GM12878 (cell line): Measurements from ENCODE around the gene GPT2. TPM values are rescaled to one million over a fixed set of nuclear protein-coding genes. Genes with fewer than 3 reads are reported as not detected.

ENCODE experiments used
- ATAC-seq: fragments of 200-7000 bp; cut with Tn5 transposase; 3 replicates; pipeline ENCODE4 v1.9.1; 2020; ENCODE audit warnings: mild to moderate bottlenecking, moderate library complexity
- BruUV-seq: library from RNA; stranded (reverse); fragments of 400-500 nt; replicated peaks from 2 replicates; lab custom pipeline; 2021; lab: Mats Ljungman, UMichigan
- CTCF ChIA-PET: fragments of 300-600 bp; sonication (Branson Sonifier 250); formaldehyde crosslinking; extraction: SDS; loops from one replicate; lab custom pipeline; 2021; ENCODE audit warnings: inconsistent platforms; lab: Yijun Ruan, JAX
- POLR2A ChIA-PET: fragments of 350-600 bp; formaldehyde crosslinking; extraction: SDS; loops from one replicate; lab custom pipeline; 2021; ENCODE audit warnings: inconsistent platforms; lab: Charles Lee
- RAD21 ChIA-PET: fragments of 300-600 bp; sonication (Branson Sonifier 250); formaldehyde crosslinking; loops from one replicate; lab custom pipeline; 2023; ENCODE audit warnings: antibody characterized with exemption; ENCODE audit not compliant: unreplicated experiment; lab: Charles Lee
- SMC1A ChIA-PET: fragments of 300-600 bp; sonication (Branson Sonifier 250); formaldehyde crosslinking; loops from one replicate; lab custom pipeline; 2023; ENCODE audit not compliant: unreplicated experiment, uncharacterized antibody; lab: Charles Lee
- DNase-seq: peaks from one replicate; pipeline ENCODE4 v3.0.0-alpha.2; 2011; ENCODE audit warnings: low read depth, low spot score
- FAIRE-seq: peaks from 3 replicates; lab custom pipeline; 2011; peaks lifted over from hg19 to GRCh38; lab: Jason Lieb, UNC
- H2AFZ ChIP-seq: 2 replicates; pipeline ENCODE4 v1.6.0; 2011; ENCODE audit warnings: low read depth, low read length, control low read depth; ENCODE audit not compliant: control insufficient read depth
- H3K27ac ChIP-seq: 2 replicates; pipeline ENCODE4 v1.5.1; 2011; ENCODE audit warnings: control low read depth; ENCODE audit not compliant: control insufficient read depth, insufficient read depth
- H3K27me3 ChIP-seq, 2 experiments: replicated peaks in 1 of 2; 2 replicates each; pipeline versions ENCODE4 v1.6.0 to v1.6.1; 2011; ENCODE audit warnings: low read length in 1 of 2; ENCODE audit not compliant: control insufficient read depth in 2 of 2, insufficient read depth in 2 of 2
- H3K36me3 ChIP-seq, 2 experiments: 2 replicates each; pipeline ENCODE4 v1.5.1; 2011; ENCODE audit warnings: low read length in 1 of 2; ENCODE audit not compliant: control insufficient read depth in 2 of 2, insufficient read depth in 2 of 2
- H3K4me1 ChIP-seq: 2 replicates; pipeline ENCODE4 v1.6.1; 2011; ENCODE audit warnings: mild to moderate bottlenecking, low read length, moderate library complexity, mixed read lengths; ENCODE audit not compliant: control insufficient read depth, insufficient read depth
- H3K4me2 ChIP-seq: 2 replicates; pipeline ENCODE4 v1.6.0; 2011; ENCODE audit warnings: control low read depth; ENCODE audit not compliant: control insufficient read depth, insufficient read depth
- H3K4me3 ChIP-seq: fragments of 200-600 bp; sonication (generic); 2 replicates; pipeline ENCODE4 v1.5.1; 2016
- H3K79me2 ChIP-seq: 2 replicates; pipeline ENCODE4 v1.6.0; 2011; ENCODE audit warnings: low read length; ENCODE audit not compliant: control insufficient read depth, insufficient read depth
- H3K9ac ChIP-seq: 2 replicates; pipeline ENCODE4 v1.8.0; 2011; ENCODE audit warnings: low read length, control low read depth, mixed read lengths; ENCODE audit not compliant: control insufficient read depth, insufficient read depth
- H3K9me3 ChIP-seq: replicated peaks from 3 replicates; pipeline ENCODE4 v1.5.1; 2011; ENCODE audit warnings: mild to moderate bottlenecking, low read length; ENCODE audit not compliant: control insufficient read depth, insufficient read depth
- H4K20me1 ChIP-seq: 2 replicates; pipeline ENCODE4 v1.6.0; 2011; ENCODE audit not compliant: control insufficient read depth, insufficient read depth
- ATF2 ChIP-seq: IDR thresholded peaks from 2 replicates; pipeline ENCODE4 v1.6.1; 2012; ENCODE audit warnings: low read length, inconsistent platforms
- ATF3 ChIP-seq: IDR thresholded peaks from 2 replicates; pipeline ENCODE4 v1.6.1; 2011; ENCODE audit warnings: low read depth, mild to moderate bottlenecking, low read length, moderate library complexity, borderline replicate concordance; ENCODE audit errors: extremely low read depth
- CHD4 ChIP-seq: fragments of 200-600 bp; sonication (generic); IDR thresholded peaks from 2 replicates; pipeline ENCODE4 v1.6.1; 2016; ENCODE audit warnings: mild to moderate bottlenecking
- IRF3 ChIP-seq: fragments of 450-650 bp; IDR thresholded peaks from 2 replicates; pipeline ENCODE4 v1.6.1; 2014; ENCODE audit warnings: mild to moderate bottlenecking
- RFX5 ChIP-seq: IDR thresholded peaks from 2 replicates; pipeline ENCODE4 v1.6.1; 2011; ENCODE audit warnings: low read depth, low read length, improper control_type of control experiment
- SUPT20H ChIP-seq: IDR thresholded peaks from 2 replicates; pipeline ENCODE4 v1.6.1; 2011; ENCODE audit warnings: low read depth, mild to moderate bottlenecking, low read length, moderate library complexity, borderline replicate concordance; ENCODE audit not compliant: control insufficient read depth
- TAF1 ChIP-seq: IDR thresholded peaks from 2 replicates; pipeline ENCODE4 v1.6.1; 2011; ENCODE audit warnings: mild to moderate bottlenecking, low read depth, low read length, borderline replicate concordance
- USF2 ChIP-seq: IDR thresholded peaks from 2 replicates; pipeline ENCODE4 v1.6.1; 2011; ENCODE audit warnings: low read depth, low read length, improper control_type of control experiment, borderline replicate concordance
- ZBED1 ChIP-seq: IDR thresholded peaks from 2 replicates; pipeline ENCODE4 v1.6.1; 2016; ENCODE audit warnings: borderline replicate concordance
- ZSCAN29 ChIP-seq: fragments of 450-650 bp; IDR thresholded peaks from 2 replicates; pipeline ENCODE4 v1.6.1; 2017; ENCODE audit warnings: mild to moderate bottlenecking, moderate library complexity
- WGBS: methylation state at CpG from one replicate; pipeline ENCODE4 v1.1.6; 2016; ENCODE audit warnings: low lambda C conversion rate; ENCODE audit not compliant: insufficient replicate concordance, insufficient coverage; ENCODE audit errors: missing lambda C conversion rate; 5-methylcytosine and 5-hydroxymethylcytosine counted together
- in situ Hi-C: fragments of 300-500 bp; cut with MboI; formaldehyde crosslinking; loops from 9 replicates; pipeline ENCODE4 v1.14.3; 2018; ENCODE audit warnings: mixed read lengths
- intact Hi-C: fragments of 100-400 bp; cut with micrococcal nuclease; formaldehyde crosslinking; loops from one replicate; pipeline ENCODE4 v1.14.2; 2022; ENCODE audit not compliant: unreplicated experiment
- polyA plus RNA-seq, 11 experiments: library from polyadenylated mRNA; depleted of rRNA in 4 of 11; unstranded in 6 of 11; stranded (reverse) in 5 of 11; fragments of >200 nt; fragmentation: Nextera tagmentation in 4 of 11; fragmentation: Illumina TruSeq in 1 of 11; extraction: Ambion mirVana in 4 of 11; extraction: Trizol in 1 of 11; gene quantifications; 1 replicate in 1 of 11; 2 replicates in 10 of 11; pipeline versions ENCODE4 v1.2.1 to v1.2.3, GENCODE V29; 2011 to 2016; ENCODE audit warnings: inconsistent platforms in 2 of 11, missing spikeins in 2 of 11, low read depth in 1 of 11
- total RNA-seq, 4 experiments: library from RNA; depleted of rRNA in 3 of 4; stranded (reverse); fragments of >200 nt in 3 of 4; fragmentation: Illumina TruSeq in 1 of 4; extraction: Trizol in 1 of 4; gene quantifications; 2 replicates each; pipeline versions ENCODE4 v1.2.1 to v1.2.3, GENCODE V29; 2013 to 2021
- TF ChIP-seq, protein P1 (sequence below): fragments of 450-650 bp; IDR thresholded peaks from 2 replicates; pipeline ENCODE4 v1.6.1; 2017; ENCODE audit warnings: mild to moderate bottlenecking, moderate library complexity

The GPT2 gene
- total and polyA plus RNA-seq, 10 of the 15 experiments (the other 5 are each of a cell fraction or from before 2014, with no cell fraction given) = 0.45 to 9.9 (median 4.3) TPM

DNA sequence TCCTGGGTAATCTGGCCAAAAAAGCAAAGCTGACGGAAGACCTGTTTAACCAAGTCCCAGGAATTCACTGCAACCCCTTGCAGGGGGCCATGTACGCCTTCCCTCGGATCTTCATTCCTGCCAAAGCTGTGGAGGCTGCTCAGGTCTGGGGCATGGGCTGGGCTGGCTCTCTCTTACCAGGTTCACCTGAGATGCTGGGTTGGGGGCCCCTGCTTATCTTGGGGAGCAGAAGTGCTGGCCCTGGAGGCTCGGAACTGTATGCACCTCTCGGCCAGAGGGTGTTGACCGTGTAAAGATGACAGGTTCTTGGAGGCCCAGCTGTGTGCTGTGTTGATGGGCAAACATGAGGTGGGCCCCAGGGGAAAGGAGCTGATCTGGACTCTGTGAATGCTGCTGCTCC, 40.2 kb downstream of the GPT2 start (continued):
- TF ChIP-seq, protein P1, sequence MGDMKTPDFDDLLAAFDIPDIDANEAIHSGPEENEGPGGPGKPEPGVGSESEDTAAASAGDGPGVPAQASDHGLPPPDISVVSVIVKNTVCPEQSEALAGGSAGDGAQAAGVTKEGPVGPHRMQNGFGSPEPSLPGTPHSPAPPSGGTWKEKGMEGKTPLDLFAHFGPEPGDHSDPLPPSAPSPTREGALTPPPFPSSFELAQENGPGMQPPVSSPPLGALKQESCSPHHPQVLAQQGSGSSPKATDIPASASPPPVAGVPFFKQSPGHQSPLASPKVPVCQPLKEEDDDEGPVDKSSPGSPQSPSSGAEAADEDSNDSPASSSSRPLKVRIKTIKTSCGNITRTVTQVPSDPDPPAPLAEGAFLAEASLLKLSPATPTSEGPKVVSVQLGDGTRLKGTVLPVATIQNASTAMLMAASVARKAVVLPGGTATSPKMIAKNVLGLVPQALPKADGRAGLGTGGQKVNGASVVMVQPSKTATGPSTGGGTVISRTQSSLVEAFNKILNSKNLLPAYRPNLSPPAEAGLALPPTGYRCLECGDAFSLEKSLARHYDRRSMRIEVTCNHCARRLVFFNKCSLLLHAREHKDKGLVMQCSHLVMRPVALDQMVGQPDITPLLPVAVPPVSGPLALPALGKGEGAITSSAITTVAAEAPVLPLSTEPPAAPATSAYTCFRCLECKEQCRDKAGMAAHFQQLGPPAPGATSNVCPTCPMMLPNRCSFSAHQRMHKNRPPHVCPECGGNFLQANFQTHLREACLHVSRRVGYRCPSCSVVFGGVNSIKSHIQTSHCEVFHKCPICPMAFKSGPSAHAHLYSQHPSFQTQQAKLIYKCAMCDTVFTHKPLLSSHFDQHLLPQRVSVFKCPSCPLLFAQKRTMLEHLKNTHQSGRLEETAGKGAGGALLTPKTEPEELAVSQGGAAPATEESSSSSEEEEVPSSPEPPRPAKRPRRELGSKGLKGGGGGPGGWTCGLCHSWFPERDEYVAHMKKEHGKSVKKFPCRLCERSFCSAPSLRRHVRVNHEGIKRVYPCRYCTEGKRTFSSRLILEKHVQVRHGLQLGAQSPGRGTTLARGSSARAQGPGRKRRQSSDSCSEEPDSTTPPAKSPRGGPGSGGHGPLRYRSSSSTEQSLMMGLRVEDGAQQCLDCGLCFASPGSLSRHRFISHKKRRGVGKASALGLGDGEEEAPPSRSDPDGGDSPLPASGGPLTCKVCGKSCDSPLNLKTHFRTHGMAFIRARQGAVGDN = no peak
- TF ChIP-seq SUPT20H (no peak), TAF1 (no peak), ATF3 (no peak)

DNA sequence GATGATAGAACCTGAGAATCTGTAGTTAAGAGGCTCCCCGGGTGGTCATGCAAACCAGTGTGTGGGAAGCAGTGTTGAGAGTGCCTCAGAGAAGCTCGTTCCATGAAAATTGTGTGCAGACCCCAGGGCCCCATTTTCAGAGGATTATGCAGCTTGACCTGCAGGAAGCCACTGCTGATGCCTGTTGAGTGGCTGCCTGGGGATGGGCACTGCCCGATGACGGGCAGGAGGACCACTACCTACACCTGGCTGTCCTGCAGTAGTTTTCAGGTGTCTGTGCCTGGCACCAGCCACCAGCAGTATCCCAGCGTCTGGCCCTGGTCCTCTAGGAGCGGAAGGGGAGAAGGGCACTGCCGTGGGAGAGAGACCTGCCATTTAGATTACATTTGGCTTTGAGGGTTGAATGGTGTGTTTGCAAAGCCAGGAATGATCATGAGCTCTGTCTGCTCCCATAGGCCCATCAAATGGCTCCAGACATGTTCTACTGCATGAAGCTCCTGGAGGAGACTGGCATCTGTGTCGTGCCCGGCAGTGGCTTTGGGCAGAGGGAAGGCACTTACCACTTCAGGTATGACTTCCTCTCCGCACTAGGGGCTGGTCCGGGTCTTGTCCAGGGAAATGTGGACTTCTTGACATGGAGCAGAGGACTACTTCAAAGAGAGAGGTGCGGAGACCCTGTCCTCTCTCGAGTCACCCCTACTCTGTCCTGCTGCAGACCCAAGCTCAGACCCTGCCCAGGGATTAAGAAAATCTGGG, 42.5 kb downstream of the GPT2 start:
- POLR2A ChIA-PET = interaction anchor here (0.6 kb wide), 1 partner anchor 41 kb away, joined by 3 read pairs; no protein-coding TSS in a partner anchor
- BruUV-seq = no TSS peak
- WGBS = 77% methylated on average over 13 of the region's 13 CpGs

More for the DNA sequence above, 42.5 kb downstream of the GPT2 start:
- intact Hi-C loops (no loop called here), in situ Hi-C loops (loop anchor here (5.0 kb wide), 1 partner anchor 254 kb away; no protein-coding TSS in a partner anchor)
- ChIA-PET CTCF (interaction anchor here (0.7 to 5.7 kb wide), 8 partner anchors 16 to 1238 kb away, joined by 3 to 70 read pairs (median 7); no protein-coding TSS in a partner anchor), RAD21 (interaction anchor here (0.6 kb wide), 2 partner anchors 56 to 126 kb away, joined by 3 read pairs; no protein-coding TSS in a partner anchor), SMC1A (interaction anchor here (1.0 to 1.5 kb wide), 3 partner anchors 9 to 73 kb away, joined by 3 to 5 read pairs (median 4); no protein-coding TSS in a partner anchor)
- no peak for ATAC-seq
- Histone ChIP-seq H3K4me2 (no peak overlapping the region), H3K4me3 (no peak overlapping the region), H4K20me1 (no peaks in the 10 kb centered on the region), H3K79me2 (no peaks in the 10 kb centered on the region), H3K36me3 (peaks cover 0 to 3% of the 10 kb centered on the region in 2 experiments; a peak in 2 of 4 replicates), H2AFZ (no peak overlapping the region), H3K27ac (no peak overlapping the region), H3K9ac (no peak overlapping the region), H3K27me3 (no peaks in the 10 kb centered on the region), H3K9me3 (no peaks in the 10 kb centered on the region), H3K4me1 (no peaks in the 10 kb centered on the region)
- no peak for DNase-seq
- FAIRE-seq = no peak
- TF ChIP-seq IRF3 (no peak), ATF2 (no peak), ZBED1 (no peak), RFX5 (no peak), ZSCAN29 (no peak), CHD4 (no peak), ATF3 (no peak), USF2 (no peak)
